Vagina (tissue), 2 donors: Measurements from ENCODE around the gene ATP8B1. TPM values are rescaled to one million over a fixed set of nuclear protein-coding genes. Genes with fewer than 3 reads are reported as not detected.

Experiments
- DNase-seq, 2 donors: peaks; one replicate each; pipeline ENCODE4 v3.0.0-alpha.2; 2017; ENCODE audit errors: extremely low spot score in 2 of 2
- H3K27ac ChIP-seq: fragments of 200-600 bp; sonication (generic); one replicate; pipeline ENCODE4 v1.5.1; 2019
- H3K27me3 ChIP-seq: fragments of 200-600 bp; sonication (generic); one replicate; pipeline ENCODE4 v1.5.1; 2019
- H3K36me3 ChIP-seq, 2 donors: fragments of 200-600 bp; sonication (generic); one replicate each; pipeline ENCODE4 v1.5.1; 2017 to 2019
- H3K4me1 ChIP-seq: fragments of 200-600 bp; sonication (generic); one replicate; pipeline ENCODE4 v1.5.1; 2019
- H3K4me3 ChIP-seq, 2 donors: fragments of 200-600 bp; sonication (generic); 1 replicate in 1 of 2; 2 replicates in 1 of 2; pipeline ENCODE4 v1.5.1; 2016 to 2019
- H3K9me3 ChIP-seq: fragments of 200-600 bp; sonication (generic); one replicate; pipeline ENCODE4 v1.5.1; 2019
- CTCF ChIP-seq, 3 experiments: fragments of 450-650 bp in 2 of 3; fragments of 200-600 bp in 1 of 3; sonication (generic) in 1 of 3; IDR thresholded peaks; one replicate each; pipeline ENCODE4 v1.5.1; 2017 to 2019; ENCODE audit warnings: antibody characterized with exemption in 3 of 3, mild to moderate bottlenecking in 2 of 3, moderate library complexity in 2 of 3
- POLR2A ChIP-seq, 2 donors: fragments of 450-650 bp; IDR thresholded peaks; one replicate each; pipeline ENCODE4 v1.6.1; 2017; ENCODE audit warnings: antibody characterized with exemption in 2 of 2, mild to moderate bottlenecking in 2 of 2, moderate library complexity in 2 of 2
- POLR2AphosphoS5 ChIP-seq, 2 donors: sonication (generic); formaldehyde crosslinking; IDR thresholded peaks; one replicate each; pipeline ENCODE4 v1.9.0; 2017; ENCODE audit warnings: antibody characterized with exemption in 2 of 2, mild to moderate bottlenecking in 2 of 2, low read depth in 1 of 2; ENCODE audit not compliant: insufficient read depth in 1 of 2
- intact Hi-C: fragments of 100-400 bp; cut with DNase I; formaldehyde crosslinking; loops from one replicate; pipeline ENCODE4 v1.15.1; 2023
- total RNA-seq: library from RNA; depleted of rRNA; stranded (reverse); fragments of >200 nt; gene quantifications from one replicate; pipeline ENCODE4 v1.2.3, GENCODE V29; 2016

Gene ATP8B1
- total RNA-seq, 1 donor from 2014 or later = 41.5 TPM

DNA sequence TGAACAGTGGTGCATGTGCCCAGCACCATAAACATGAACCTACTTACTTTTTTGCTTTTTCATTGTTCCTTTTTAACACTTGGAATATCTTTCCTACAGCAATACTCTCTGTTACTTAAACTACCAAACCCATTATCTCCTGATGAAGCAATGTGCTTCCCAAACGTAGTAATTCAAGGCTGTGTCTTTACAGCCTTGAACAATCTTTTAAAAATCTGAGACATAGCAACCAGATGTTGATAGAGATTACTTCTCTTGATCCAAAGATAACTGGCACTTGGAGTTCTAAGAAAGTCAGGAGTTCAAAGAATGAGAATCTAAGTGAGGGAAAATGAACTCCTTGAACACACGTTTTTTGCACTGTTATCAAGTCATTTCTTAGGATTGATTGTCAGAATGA lies 40.4 kb downstream of the ATP8B1 start:
- Histone ChIP-seq H3K27me3 (no peaks in the 10 kb centered on the region), H3K9me3 (no peaks in the 10 kb centered on the region), H3K27ac (no peak overlapping the region), H3K4me1 (peaks cover 15% of the 10 kb centered on the region), H3K36me3 (no peaks in the 10 kb centered on the region), H3K4me3 (no peak overlapping the region)
- TF ChIP-seq CTCF (IDR thresholded peaks at IDR 0.05) (no peak), POLR2AphosphoS5 (IDR thresholded peaks at IDR 0.05; ENCODE audit: insufficient read depth in 1 of 2, low read depth in 1 of 2) (no peak), POLR2A (IDR thresholded peaks at IDR 0.05) (no peak)
- DNase-seq = no peak
- intact Hi-C loops = no loop called here

GRCh38 chr18:57759650-57760049 lies 43.5 kb downstream of the ATP8B1 start:
- no peak for DNase-seq
- H3K27ac ChIP-seq = no peak overlapping the region
- intact Hi-C loops = no loop called here
- no peak overlapping the region for H3K4me3 ChIP-seq
- no peaks in the 10 kb centered on the region for H3K36me3 ChIP-seq
- TF ChIP-seq POLR2A (IDR thresholded peaks at IDR 0.05) = no peak
- TF ChIP-seq POLR2AphosphoS5 (IDR thresholded peaks at IDR 0.05; ENCODE audit: insufficient read depth in 1 of 2, low read depth in 1 of 2) = no peak
- no peak for TF ChIP-seq CTCF (IDR thresholded peaks at IDR 0.05)
- no peaks in the 10 kb centered on the region for H3K4me1 ChIP-seq
- no peaks in the 10 kb centered on the region for H3K27me3 ChIP-seq
- H3K9me3 ChIP-seq = no peaks in the 10 kb centered on the region

GRCh38 chr18:57755473-57756067 lies 47.5 kb downstream of the ATP8B1 start:
- no peak for TF ChIP-seq POLR2A (IDR thresholded peaks at IDR 0.05)
- no peak for TF ChIP-seq POLR2AphosphoS5 (IDR thresholded peaks at IDR 0.05; ENCODE audit: insufficient read depth in 1 of 2, low read depth in 1 of 2)
- no peak for TF ChIP-seq CTCF (IDR thresholded peaks at IDR 0.05)

GRCh38 chr18:57754577-57755338 lies 48.4 kb downstream of the ATP8B1 start:
- H3K27ac ChIP-seq = no peak overlapping the region
- peaks cover 18% of the 10 kb centered on the region for H3K4me1 ChIP-seq
- H3K36me3 ChIP-seq = no peaks in the 10 kb centered on the region
- H3K27me3 ChIP-seq = no peaks in the 10 kb centered on the region
- TF ChIP-seq CTCF (IDR thresholded peaks at IDR 0.05) (no peak), POLR2A (IDR thresholded peaks at IDR 0.05) (no peak), POLR2AphosphoS5 (IDR thresholded peaks at IDR 0.05; ENCODE audit: insufficient read depth in 1 of 2, low read depth in 1 of 2) (no peak)
- intact Hi-C loops = no loop called here
- no peak overlapping the region for H3K4me3 ChIP-seq
- H3K9me3 ChIP-seq = no peaks in the 10 kb centered on the region
- no peak for DNase-seq

More at GRCh38 chr18:57755473-57756067, 47.5 kb downstream of the ATP8B1 start:
- H3K27ac ChIP-seq = no peak overlapping the region
- no peaks in the 10 kb centered on the region for H3K36me3 ChIP-seq
- intact Hi-C loops = no loop called here
- H3K9me3 ChIP-seq = no peaks in the 10 kb centered on the region
- DNase-seq = no peak
- no peak overlapping the region for H3K4me3 ChIP-seq
- H3K27me3 ChIP-seq = no peaks in the 10 kb centered on the region
- H3K4me1 ChIP-seq = peaks cover 10% of the 10 kb centered on the region

DNA sequence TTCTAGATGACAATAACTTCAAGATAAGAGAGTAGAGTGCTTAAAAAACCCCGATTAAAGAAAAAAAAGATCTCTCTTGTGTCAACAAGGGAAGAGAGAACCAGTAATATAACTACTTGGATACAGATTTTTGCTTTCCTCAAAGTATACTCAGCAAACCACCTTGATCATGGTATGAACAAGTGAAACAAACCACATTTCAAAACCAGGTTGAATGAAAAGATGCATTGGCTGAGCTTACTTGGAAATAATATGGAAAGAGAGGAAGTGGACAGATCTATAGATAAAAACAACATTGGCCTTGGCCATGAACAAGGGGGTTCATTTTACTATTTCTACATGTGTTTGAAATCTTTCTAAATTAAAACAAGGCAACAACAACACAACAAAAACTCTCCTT lies 50.1 kb downstream of the ATP8B1 start:
- no peak overlapping the region for H3K27ac ChIP-seq
- intact Hi-C loops = no loop called here
- H3K36me3 ChIP-seq = no peaks in the 10 kb centered on the region
- TF ChIP-seq CTCF (IDR thresholded peaks at IDR 0.05) (no peak), POLR2A (IDR thresholded peaks at IDR 0.05) (no peak), POLR2AphosphoS5 (IDR thresholded peaks at IDR 0.05; ENCODE audit: insufficient read depth in 1 of 2, low read depth in 1 of 2) (no peak)
- peaks cover 32% of the 10 kb centered on the region for H3K4me1 ChIP-seq
- no peak overlapping the region for H3K4me3 ChIP-seq
- DNase-seq = no peak
- no peaks in the 10 kb centered on the region for H3K27me3 ChIP-seq
- H3K9me3 ChIP-seq = no peaks in the 10 kb centered on the region
